Smooth muscle cell (in vitro differentiated cells): ENCODE data around the gene ADAMTS7. TPM values are rescaled to one million over a fixed set of nuclear protein-coding genes. Genes with fewer than 3 reads are reported as not detected.
A peak's percentile ranks its signal among the peaks of the same experiment; 100 is the strongest.
"Not testable (repeated sequence)": the region's sequence is repeated elsewhere in the genome, so short reads cannot be mapped to it uniquely, and the experiment has no call there.

Experiments used
- DNase-seq: peaks from one replicate; lab custom pipeline; 2025; ENCODE audit not compliant: unreplicated experiment; lab: John Stamatoyannopoulos, UW
- H2AFZ ChIP-seq: fragments of 200-600 bp; sonication (generic); 2 replicates; pipeline ENCODE4 v1.6.0; 2016; ENCODE audit warnings: antibody characterized with exemption, low read depth, mild to moderate bottlenecking
- H3F3A ChIP-seq: fragments of 200-600 bp; sonication (generic); 2 replicates; pipeline ENCODE4 v1.6.0; 2017; ENCODE audit warnings: antibody characterized with exemption, low read depth
- H3K27ac ChIP-seq: fragments of 200-600 bp; sonication (generic); 2 replicates; pipeline ENCODE4 v1.5.1; 2016; ENCODE audit warnings: low read depth, mild to moderate bottlenecking
- H3K27me3 ChIP-seq: fragments of 200-600 bp; sonication (generic); 2 replicates; pipeline ENCODE4 v1.6.1; 2016; ENCODE audit warnings: low read depth, mild to moderate bottlenecking
- H3K36me3 ChIP-seq: fragments of 200-600 bp; sonication (generic); 2 replicates; pipeline ENCODE4 v1.5.1; 2016; ENCODE audit warnings: low read depth
- H3K4me1 ChIP-seq: fragments of 200-600 bp; sonication (generic); 2 replicates; pipeline ENCODE4 v1.5.1; 2016; ENCODE audit warnings: low read depth
- H3K4me2 ChIP-seq: fragments of 200-600 bp; sonication (generic); 2 replicates; pipeline ENCODE4 v1.6.0; 2016; ENCODE audit warnings: mild to moderate bottlenecking
- H3K4me3 ChIP-seq: fragments of 200-600 bp; sonication (generic); 2 replicates; pipeline ENCODE4 v1.5.1; 2016; ENCODE audit warnings: mild to moderate bottlenecking
- H3K79me2 ChIP-seq: fragments of 200-600 bp; sonication (generic); 2 replicates; pipeline ENCODE4 v1.6.0; 2016; ENCODE audit warnings: low read depth, mild to moderate bottlenecking
- H3K9ac ChIP-seq: fragments of 200-600 bp; sonication (generic); 2 replicates; pipeline ENCODE4 v1.6.0; 2016; ENCODE audit warnings: low read depth
- H3K9me3 ChIP-seq: fragments of 200-600 bp; sonication (generic); replicated peaks from 2 replicates; pipeline ENCODE4 v1.5.1; 2016; ENCODE audit warnings: low read depth
- H4K20me1 ChIP-seq: fragments of 200-600 bp; sonication (generic); 2 replicates; pipeline ENCODE4 v1.6.0; 2016; ENCODE audit warnings: low read depth
- WGBS: methylation state at CpG from one replicate; pipeline ENCODE4 v1.1.7; 2016; ENCODE audit warnings: low lambda C conversion rate; 5-methylcytosine and 5-hydroxymethylcytosine counted together
- polyA plus RNA-seq: library from polyadenylated mRNA; unstranded; fragments of >200 nt; fragmentation: Nextera tagmentation; extraction: Ambion mirVana; gene quantifications from 2 replicates; pipeline ENCODE4 v1.2.1, GENCODE V29; 2016
- total RNA-seq: library from RNA; depleted of rRNA; stranded (reverse); fragments of >200 nt; gene quantifications from 2 replicates; pipeline ENCODE4 v1.2.3, GENCODE V29; 2014
- TF ChIP-seq, protein P1 (sequence below): fragments of 200-600 bp; sonication (generic); IDR thresholded peaks from 2 replicates; pipeline ENCODE4 v1.5.1; 2017; ENCODE audit warnings: borderline replicate concordance, mild to moderate bottlenecking, antibody characterized with exemption; ENCODE audit not compliant: insufficient read depth, poor library complexity, severe bottlenecking

Gene ADAMTS7
- total and polyA plus RNA-seq, 2 experiments from 2014 or later: 11.0 to 11.2 TPM

GRCh38 chr15:78750566-78750965 lies 60.7 kb downstream of the ADAMTS7 start:
- H3K4me2 ChIP-seq: no peak overlapping the region
- no peaks in the 10 kb centered on the region for H3K36me3 ChIP-seq
- TF ChIP-seq, protein P1, sequence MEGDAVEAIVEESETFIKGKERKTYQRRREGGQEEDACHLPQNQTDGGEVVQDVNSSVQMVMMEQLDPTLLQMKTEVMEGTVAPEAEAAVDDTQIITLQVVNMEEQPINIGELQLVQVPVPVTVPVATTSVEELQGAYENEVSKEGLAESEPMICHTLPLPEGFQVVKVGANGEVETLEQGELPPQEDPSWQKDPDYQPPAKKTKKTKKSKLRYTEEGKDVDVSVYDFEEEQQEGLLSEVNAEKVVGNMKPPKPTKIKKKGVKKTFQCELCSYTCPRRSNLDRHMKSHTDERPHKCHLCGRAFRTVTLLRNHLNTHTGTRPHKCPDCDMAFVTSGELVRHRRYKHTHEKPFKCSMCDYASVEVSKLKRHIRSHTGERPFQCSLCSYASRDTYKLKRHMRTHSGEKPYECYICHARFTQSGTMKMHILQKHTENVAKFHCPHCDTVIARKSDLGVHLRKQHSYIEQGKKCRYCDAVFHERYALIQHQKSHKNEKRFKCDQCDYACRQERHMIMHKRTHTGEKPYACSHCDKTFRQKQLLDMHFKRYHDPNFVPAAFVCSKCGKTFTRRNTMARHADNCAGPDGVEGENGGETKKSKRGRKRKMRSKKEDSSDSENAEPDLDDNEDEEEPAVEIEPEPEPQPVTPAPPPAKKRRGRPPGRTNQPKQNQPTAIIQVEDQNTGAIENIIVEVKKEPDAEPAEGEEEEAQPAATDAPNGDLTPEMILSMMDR: no peak
- H4K20me1 ChIP-seq: no peaks in the 10 kb centered on the region
- H3K27ac ChIP-seq: no peak overlapping the region
- no peaks in the 10 kb centered on the region for H3F3A ChIP-seq
- DNase-seq: no peak
- H3K79me2 ChIP-seq: no peaks in the 10 kb centered on the region
- no peak overlapping the region for H3K9ac ChIP-seq
- 82% methylated on average over 7 of the region's 7 CpGs for WGBS
- H3K9me3 ChIP-seq: no peaks in the 10 kb centered on the region
- no peak overlapping the region for H2AFZ ChIP-seq
- no peaks in the 10 kb centered on the region for H3K27me3 ChIP-seq
- no peaks in the 10 kb centered on the region for H3K4me1 ChIP-seq
- H3K4me3 ChIP-seq: peak overlapping the region; percentile 23

GRCh38 chr15:78749831-78750230 lies 61.4 kb downstream of the ADAMTS7 start:
- Histone ChIP-seq H4K20me1 (no peaks in the 10 kb centered on the region), H3K9ac (no peak overlapping the region), H3K27me3 (no peaks in the 10 kb centered on the region), H3K4me3 (no peak overlapping the region), H2AFZ (no peak overlapping the region), H3F3A (no peaks in the 10 kb centered on the region), H3K27ac (no peak overlapping the region), H3K4me1 (no peaks in the 10 kb centered on the region), H3K79me2 (no peaks in the 10 kb centered on the region), H3K9me3 (no peaks in the 10 kb centered on the region), H3K36me3 (no peaks in the 10 kb centered on the region), H3K4me2 (no peak overlapping the region)
- 95% methylated on average over 17 of the region's 17 CpGs for WGBS
- TF ChIP-seq, protein P1: no peak
- DNase-seq: no peak

DNA sequence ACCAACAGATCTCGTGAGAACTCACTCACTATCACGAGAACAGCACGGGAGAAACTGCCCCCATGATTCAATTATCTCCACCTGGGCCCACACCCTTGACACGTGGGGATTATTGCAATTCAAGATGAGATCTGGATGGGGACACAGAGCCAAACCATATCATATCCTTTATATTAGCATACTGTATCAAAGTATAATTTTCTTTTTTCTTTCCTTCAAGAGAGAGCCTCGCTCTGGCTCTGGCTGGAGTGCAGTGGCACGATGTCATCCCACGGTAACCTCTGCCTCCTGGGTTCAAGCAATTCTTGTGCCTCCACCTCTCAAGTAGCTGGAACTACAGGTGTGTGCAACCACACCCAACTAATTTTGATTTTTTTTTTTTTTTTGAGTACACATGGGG lies 63.4 kb downstream of the ADAMTS7 start:
- not testable (repeated sequence) for H3K4me3 ChIP-seq
- WGBS: 82% methylated on average over 7 of the region's 7 CpGs

DNA sequence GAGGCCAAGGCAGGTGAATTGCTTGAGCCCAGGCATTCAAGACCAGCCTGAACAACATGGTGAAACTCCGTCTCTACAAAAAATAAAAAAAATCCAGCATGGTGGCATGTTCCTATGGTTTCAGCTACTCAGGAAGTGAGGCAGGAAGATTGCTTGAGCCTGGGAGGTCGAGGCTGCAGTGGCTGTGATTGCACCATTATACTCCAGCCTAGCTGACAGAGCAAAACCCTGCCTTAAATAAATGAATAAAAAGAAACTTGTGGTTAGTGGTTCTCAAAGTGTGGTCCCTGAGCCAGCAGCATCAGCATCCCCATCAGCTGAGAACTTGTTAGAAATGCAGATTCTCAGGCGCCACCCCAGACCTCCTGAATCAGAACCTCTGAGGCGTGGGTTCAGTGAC lies 69.6 kb downstream of the ADAMTS7 start:
- not testable (repeated sequence) for H4K20me1 ChIP-seq, H3K4me3 ChIP-seq, H3K36me3 ChIP-seq, H2AFZ ChIP-seq, H3K4me1 ChIP-seq, H3K9me3 ChIP-seq, H3K9ac ChIP-seq, H3F3A ChIP-seq, H3K27ac ChIP-seq, DNase-seq, H3K79me2 ChIP-seq, H3K4me2 ChIP-seq, H3K27me3 ChIP-seq
- 67% methylated on average over 4 of the region's 4 CpGs for WGBS

More for the DNA sequence above, 63.4 kb downstream of the ADAMTS7 start:
- H3K4me2 ChIP-seq, H4K20me1 ChIP-seq, H3K27ac ChIP-seq, H3K36me3 ChIP-seq, DNase-seq, H3F3A ChIP-seq, H3K79me2 ChIP-seq, H3K4me1 ChIP-seq, H3K27me3 ChIP-seq, H3K9ac ChIP-seq, H2AFZ ChIP-seq, H3K9me3 ChIP-seq: not testable (repeated sequence)

DNA sequence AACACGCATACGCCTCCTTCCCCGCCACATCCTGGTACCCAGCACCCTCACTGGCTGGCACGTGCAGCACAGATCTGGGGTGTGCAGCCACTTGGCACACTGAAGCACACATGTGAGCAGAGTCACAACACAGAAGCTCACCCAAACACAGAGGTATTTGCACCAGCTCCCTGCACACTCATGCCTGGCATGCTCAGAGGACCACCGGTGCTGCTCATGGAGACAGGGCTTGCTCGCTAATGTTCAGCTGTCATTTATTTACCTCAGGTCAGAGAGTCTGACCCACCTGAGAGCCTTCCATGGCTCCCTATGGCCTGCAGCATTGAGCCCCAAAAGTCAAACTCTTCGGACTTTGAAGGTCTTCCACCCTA lies 70.4 kb downstream of the ADAMTS7 start:
- Histone ChIP-seq H3K27ac (no peak overlapping the region), H3F3A (no peaks in the 10 kb centered on the region), H3K27me3 (no peaks in the 10 kb centered on the region), H3K4me3 (no peak overlapping the region), H3K79me2 (no peaks in the 10 kb centered on the region), H3K4me1 (no peaks in the 10 kb centered on the region), H3K9me3 (no peaks in the 10 kb centered on the region), H4K20me1 (no peaks in the 10 kb centered on the region), H2AFZ (no peak overlapping the region), H3K4me2 (no peak overlapping the region), H3K36me3 (no peaks in the 10 kb centered on the region), H3K9ac (no peak overlapping the region)
- WGBS: 86% methylated on average over 7 of the region's 7 CpGs
- TF ChIP-seq, protein P1: no peak
- DNase-seq: no peak
